HL-60/S4 treated with retinoic acid at 250 ng/mL for 4 days and 3 days (cell line): Measurements from ENCODE around the gene CTSH.
"Not testable (repeated sequence)": the region's sequence is repeated elsewhere in the genome, so short reads cannot be mapped to it uniquely, and the experiment has no call there.

Experiments used
- in situ Hi-C: fragments of 300-500 bp; cut with MboI; formaldehyde crosslinking; loops from 2 replicates; pipeline ENCODE4 v1.7.0; 2022; ENCODE audit warnings: low sequenced_read_pairs

CTSH gene

GRCh38 chr15:78900819-78901533 is 43.9 kb downstream of the CTSH start:
- in situ Hi-C loops, result loop anchor here (25.0 kb wide), 1 partner anchor 111 kb away; no protein-coding TSS in a partner anchor

- in situ Hi-C loops, result no loop called here
These were observed 46.3 kb downstream of the CTSH start for GRCh38 chr15:78898540-78898939.

- in situ Hi-C loops, result no loop called here
These were observed 49.4 kb downstream of the CTSH start for GRCh38 chr15:78895471-78895870.

DNA sequence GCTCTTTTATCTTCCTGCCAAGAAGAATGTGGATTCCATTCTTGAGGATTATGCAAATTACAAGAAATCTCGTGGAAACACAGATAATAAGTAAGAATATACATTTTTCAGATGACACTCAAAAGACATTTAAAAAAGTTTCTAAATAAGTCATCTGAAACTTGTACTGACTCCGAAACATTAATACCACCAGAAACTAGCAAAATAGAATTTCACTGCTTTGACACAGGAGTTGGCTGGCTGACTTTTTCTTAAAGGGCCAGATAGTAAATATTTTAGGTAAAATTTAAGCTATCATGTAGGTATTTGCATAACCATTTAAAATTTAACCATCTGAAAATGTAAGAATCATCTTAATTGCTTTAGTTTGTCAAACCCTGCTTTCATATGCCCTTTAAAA is 51.3 kb downstream of the CTSH start:
- in situ Hi-C loops, result no loop called here

DNA sequence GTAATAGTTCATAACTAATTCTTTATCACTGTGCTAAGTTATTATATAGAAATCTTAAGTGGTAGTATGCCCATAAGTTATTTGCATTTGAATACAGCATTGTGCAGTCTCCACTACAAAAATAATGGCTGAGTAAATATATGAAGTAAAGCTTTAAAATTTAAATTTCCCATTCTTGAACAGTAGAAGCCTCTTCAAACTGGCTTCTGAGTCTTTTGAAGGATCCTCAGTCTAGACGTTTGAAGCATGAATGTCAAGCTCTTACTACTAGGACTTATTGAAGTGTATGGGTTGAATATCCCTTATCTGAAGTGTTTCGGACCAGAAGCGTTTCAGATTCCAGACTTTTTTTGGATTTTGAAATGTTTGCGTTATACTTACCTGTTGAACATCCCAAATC is 55.8 kb downstream of the CTSH start:
- in situ Hi-C loops, result no loop called here

GRCh38 chr15:78881681-78882080 is 63.2 kb downstream of the CTSH start:
- in situ Hi-C loops, result no loop called here

- in situ Hi-C loops, result no loop called here
These were observed 64.0 kb downstream of the CTSH start for GRCh38 chr15:78880813-78881212.

DNA sequence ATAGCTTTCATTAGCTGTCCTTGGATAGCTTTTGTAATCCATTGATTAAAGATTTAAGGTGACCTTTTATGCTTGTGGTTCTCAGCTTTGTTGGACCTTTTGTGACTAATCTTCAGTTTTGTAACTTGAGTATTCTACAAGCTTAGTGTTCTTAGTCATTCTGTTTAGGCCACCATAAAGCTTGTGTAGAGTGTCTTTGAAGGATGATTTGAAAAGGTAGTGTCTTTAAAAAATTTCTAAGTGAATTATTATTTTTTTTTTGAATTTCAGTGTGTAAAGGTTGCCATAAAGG is 64.7 kb downstream of the CTSH start:
- in situ Hi-C loops, result no loop called here

DNA sequence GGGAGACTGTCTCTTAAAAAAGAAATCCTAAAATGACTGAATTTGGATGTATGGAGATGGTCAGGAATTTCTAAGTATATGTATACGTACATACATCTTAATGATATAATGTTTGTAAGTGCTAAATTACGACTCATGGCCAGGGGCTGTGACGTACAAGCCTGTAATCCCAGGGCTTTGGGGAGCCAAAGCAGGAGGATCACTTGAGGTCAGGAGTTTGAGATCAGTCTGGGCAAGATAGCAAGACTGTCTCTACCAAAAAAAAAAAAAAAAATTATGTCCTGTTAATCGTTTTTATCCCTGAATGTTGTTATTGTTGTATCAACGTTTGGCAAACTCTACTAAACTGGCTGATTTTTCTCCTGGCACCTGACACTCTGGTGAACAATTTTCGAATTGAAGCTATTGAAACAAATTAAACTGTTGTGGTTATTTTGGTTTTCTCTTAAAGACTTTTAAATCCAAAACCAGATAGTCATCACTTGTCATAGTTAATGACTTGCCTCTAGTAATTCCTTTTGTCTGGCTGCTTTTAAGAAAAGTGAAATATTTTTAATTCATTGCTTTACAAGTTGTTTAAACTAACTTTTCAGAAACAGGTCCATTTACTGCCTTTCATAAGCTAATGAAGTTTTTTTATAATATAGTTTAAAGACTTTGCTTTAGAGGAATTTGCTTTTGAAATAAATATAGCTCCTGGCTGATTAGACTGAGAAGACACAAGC is 65.2 kb downstream of the CTSH start:
- in situ Hi-C loops, result no loop called here

GRCh38 chr15:78878356-78878755 is 66.5 kb downstream of the CTSH start:
- in situ Hi-C loops, result no loop called here

DNA sequence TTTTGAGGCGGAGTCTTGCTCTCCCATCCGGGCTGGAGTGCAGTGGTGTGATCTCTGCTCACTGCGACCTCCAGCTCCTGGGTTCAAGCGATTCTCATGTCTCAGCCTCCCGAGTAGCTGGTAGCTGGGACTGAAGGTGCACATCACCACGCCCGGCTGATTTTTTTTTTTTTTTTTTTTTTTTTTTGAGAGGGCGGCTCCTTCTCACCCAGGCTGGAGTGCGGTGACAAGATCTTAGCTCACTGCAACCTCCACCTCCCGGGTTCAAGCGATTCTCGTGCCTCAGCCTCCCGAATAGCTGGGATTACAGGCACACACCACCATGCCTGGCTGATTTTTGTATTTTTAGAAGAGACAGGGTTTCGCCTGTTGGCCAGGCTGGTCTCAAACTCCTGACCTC is 67.9 kb downstream of the CTSH start:
- in situ Hi-C loops, result not testable (repeated sequence)

GRCh38 chr15:78875107-78875914 is 69.5 kb downstream of the CTSH start:
- in situ Hi-C loops, result no loop called here

- in situ Hi-C loops, result no loop called here
These were observed 70.8 kb downstream of the CTSH start for GRCh38 chr15:78873793-78874765.

GRCh38 chr15:78872972-78873792 is 71.7 kb downstream of the CTSH start:
- in situ Hi-C loops, result no loop called here

GRCh38 chr15:78872155-78872971 is 72.5 kb downstream of the CTSH start, which contains the start of gene MORF4L1:
Gene MORF4L1, plus strand, starts transcription at chr15:78872890. Its CDS starts 128 bp downstream, at chr15:78873018.
- in situ Hi-C loops, result no loop called here

DNA sequence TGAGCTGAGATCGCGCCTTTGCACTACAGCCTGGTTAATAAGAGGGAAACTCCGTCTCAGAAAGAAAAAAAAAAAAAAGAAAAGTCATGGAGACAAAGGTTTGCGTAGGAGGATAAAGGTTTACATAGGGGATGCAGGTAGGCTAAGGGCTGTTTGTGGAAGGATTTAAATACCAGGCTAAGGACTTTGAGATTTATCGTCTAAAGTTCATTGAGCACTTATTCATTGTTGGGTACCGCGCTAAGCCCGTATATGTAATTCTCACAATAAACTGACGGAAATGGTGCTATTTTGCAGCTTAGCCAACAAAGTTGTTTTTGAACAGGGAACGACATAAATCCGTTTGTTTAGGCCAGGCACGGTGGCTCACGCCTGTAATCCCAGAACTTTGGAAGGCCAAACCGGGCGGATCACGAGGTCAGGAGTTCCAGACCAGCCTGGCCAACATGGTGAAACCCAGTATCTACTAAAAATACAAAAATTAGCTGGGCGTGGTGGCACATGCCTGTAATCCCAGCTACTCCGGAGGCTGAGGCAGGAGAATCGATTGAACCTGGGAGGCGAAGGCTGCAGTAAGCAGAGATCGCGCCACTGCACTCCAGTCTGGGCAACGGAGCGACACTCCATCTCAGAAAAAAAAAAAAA is 73.2 kb downstream of the CTSH start:
- in situ Hi-C loops, result not testable (repeated sequence)
